HL-60 (cell line): Measurements from ENCODE around the gene KLF15.

Source experiments
- POLR2AphosphoS5 ChIP-seq: IDR thresholded peaks from 2 replicates; pipeline ENCODE4 v1.6.1; 2012; ENCODE audit warnings: low read depth
- SPI1 ChIP-seq: IDR thresholded peaks from 2 replicates; pipeline ENCODE4 v1.6.1; 2012; ENCODE audit warnings: low read depth, mild to moderate bottlenecking, borderline replicate concordance
- TF ChIP-seq, protein P1 (sequence below): IDR thresholded peaks from one replicate; pipeline ENCODE4 v1.5.1; 2011; ENCODE audit warnings: low read length, control low read depth, inconsistent platforms; ENCODE audit not compliant: insufficient read depth
- TF ChIP-seq, protein P2 (sequence below): IDR thresholded peaks from 2 replicates; pipeline ENCODE4 v1.6.1; 2012; ENCODE audit warnings: low read depth; ENCODE audit not compliant: insufficient replicate concordance

DNA sequence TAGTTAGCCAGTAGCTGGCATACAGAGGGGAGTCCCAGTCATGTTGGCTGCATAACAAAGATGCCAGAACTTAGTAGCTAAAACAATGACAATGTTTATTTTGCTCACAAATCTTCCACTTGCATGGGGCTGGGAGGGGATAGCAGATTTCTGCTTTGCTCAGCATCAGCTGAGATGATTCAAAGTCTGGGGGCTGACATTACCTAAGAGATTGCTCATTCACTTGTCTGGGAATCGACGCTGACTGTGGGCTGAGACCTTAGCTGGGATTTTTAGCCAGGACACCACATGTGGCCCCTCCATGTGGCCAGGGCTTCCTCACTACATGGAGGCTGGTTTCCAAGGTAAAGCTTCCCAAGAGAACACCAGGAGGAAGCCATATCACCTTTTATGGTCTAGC lies 24.8 kb upstream of the KLF15 start:
- TF ChIP-seq, protein P1, sequence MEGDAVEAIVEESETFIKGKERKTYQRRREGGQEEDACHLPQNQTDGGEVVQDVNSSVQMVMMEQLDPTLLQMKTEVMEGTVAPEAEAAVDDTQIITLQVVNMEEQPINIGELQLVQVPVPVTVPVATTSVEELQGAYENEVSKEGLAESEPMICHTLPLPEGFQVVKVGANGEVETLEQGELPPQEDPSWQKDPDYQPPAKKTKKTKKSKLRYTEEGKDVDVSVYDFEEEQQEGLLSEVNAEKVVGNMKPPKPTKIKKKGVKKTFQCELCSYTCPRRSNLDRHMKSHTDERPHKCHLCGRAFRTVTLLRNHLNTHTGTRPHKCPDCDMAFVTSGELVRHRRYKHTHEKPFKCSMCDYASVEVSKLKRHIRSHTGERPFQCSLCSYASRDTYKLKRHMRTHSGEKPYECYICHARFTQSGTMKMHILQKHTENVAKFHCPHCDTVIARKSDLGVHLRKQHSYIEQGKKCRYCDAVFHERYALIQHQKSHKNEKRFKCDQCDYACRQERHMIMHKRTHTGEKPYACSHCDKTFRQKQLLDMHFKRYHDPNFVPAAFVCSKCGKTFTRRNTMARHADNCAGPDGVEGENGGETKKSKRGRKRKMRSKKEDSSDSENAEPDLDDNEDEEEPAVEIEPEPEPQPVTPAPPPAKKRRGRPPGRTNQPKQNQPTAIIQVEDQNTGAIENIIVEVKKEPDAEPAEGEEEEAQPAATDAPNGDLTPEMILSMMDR = no peak
- TF ChIP-seq POLR2AphosphoS5 (no peak), SPI1 (no peak)
- TF ChIP-seq, protein P2, sequence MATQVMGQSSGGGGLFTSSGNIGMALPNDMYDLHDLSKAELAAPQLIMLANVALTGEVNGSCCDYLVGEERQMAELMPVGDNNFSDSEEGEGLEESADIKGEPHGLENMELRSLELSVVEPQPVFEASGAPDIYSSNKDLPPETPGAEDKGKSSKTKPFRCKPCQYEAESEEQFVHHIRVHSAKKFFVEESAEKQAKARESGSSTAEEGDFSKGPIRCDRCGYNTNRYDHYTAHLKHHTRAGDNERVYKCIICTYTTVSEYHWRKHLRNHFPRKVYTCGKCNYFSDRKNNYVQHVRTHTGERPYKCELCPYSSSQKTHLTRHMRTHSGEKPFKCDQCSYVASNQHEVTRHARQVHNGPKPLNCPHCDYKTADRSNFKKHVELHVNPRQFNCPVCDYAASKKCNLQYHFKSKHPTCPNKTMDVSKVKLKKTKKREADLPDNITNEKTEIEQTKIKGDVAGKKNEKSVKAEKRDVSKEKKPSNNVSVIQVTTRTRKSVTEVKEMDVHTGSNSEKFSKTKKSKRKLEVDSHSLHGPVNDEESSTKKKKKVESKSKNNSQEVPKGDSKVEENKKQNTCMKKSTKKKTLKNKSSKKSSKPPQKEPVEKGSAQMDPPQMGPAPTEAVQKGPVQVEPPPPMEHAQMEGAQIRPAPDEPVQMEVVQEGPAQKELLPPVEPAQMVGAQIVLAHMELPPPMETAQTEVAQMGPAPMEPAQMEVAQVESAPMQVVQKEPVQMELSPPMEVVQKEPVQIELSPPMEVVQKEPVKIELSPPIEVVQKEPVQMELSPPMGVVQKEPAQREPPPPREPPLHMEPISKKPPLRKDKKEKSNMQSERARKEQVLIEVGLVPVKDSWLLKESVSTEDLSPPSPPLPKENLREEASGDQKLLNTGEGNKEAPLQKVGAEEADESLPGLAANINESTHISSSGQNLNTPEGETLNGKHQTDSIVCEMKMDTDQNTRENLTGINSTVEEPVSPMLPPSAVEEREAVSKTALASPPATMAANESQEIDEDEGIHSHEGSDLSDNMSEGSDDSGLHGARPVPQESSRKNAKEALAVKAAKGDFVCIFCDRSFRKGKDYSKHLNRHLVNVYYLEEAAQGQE = no peak
